Prostate gland (tissue), 2 donors: ENCODE results near the gene C1orf21.

Experiments
- CTCF ChIP-seq, 4 experiments: fragments of 200-600 bp in 2 of 4; fragments of 450-650 bp in 2 of 4; sonication (generic) in 2 of 4; IDR thresholded peaks; 1 replicate in 3 of 4; 2 replicates in 1 of 4; pipeline ENCODE4 v1.5.1; 2016 to 2019; ENCODE audit warnings: antibody characterized with exemption in 4 of 4, mild to moderate bottlenecking in 2 of 4, moderate library complexity in 2 of 4
- POLR2A ChIP-seq: fragments of 450-650 bp; IDR thresholded peaks from one replicate; pipeline ENCODE4 v1.6.1; 2016; ENCODE audit warnings: antibody characterized with exemption, mild to moderate bottlenecking
- POLR2AphosphoS5 ChIP-seq: sonication (generic); formaldehyde crosslinking; IDR thresholded peaks from one replicate; pipeline ENCODE4 v1.6.1; 2017; ENCODE audit warnings: antibody characterized with exemption

GRCh38 chr1:184643661-184644060 lies 256.8 kb downstream of the C1orf21 start:
- TF ChIP-seq POLR2A = no peak
- TF ChIP-seq CTCF (IDR thresholded peaks at IDR 0.05) = no peak
- TF ChIP-seq POLR2AphosphoS5 = no peak
